Pancreas (tissue), 10 donors: ENCODE results near the gene IL18BP. TPM values are rescaled to one million over a fixed set of nuclear protein-coding genes. Genes with fewer than 3 reads are reported as not detected.

Source experiments
- ATAC-seq, 4 donors: fragments of 200-7000 bp; cut with Tn5 transposase; one replicate each; pipeline versions ENCODE4 v1.8.0 to v1.9.1; 2020; ENCODE audit warnings: mild to moderate bottlenecking in 4 of 4, moderate library complexity in 4 of 4
- DNase-seq, 6 donors: peaks; one replicate each; pipeline ENCODE4 v3.0.0-alpha.2; 2020
- FAIRE-seq: peaks from 2 replicates; lab custom pipeline; 2012; peaks lifted over from hg19 to GRCh38; lab: Jason Lieb, UNC
- H3K27ac ChIP-seq, 4 donors: fragments of 200-600 bp; sonication (generic); 1 replicate in 3 of 4; 2 replicates in 1 of 4; pipeline versions ENCODE4 v1.5.0 to v1.8.0; 2020
- H3K27me3 ChIP-seq, 4 donors: fragments of 200-600 bp; one replicate each; pipeline ENCODE4 v1.8.0; 2021
- H3K36me3 ChIP-seq, 3 donors: fragments of 200-600 bp; sonication (generic) in 1 of 3; one replicate each; pipeline versions ENCODE4 v1.5.0 to v1.8.0; 2020 to 2021
- H3K4me1 ChIP-seq, 3 donors: fragments of 200-600 bp; one replicate each; pipeline ENCODE4 v1.8.0; 2021
- H3K4me3 ChIP-seq, 4 donors: fragments of 200-600 bp; sonication (generic) in 2 of 4; one replicate each; pipeline versions ENCODE4 v1.5.0 to v1.8.0; 2020 to 2021
- H3K9me3 ChIP-seq, 4 donors: fragments of 200-600 bp; one replicate each; pipeline ENCODE4 v1.8.0; 2021
- WGBS, 2 donors: extraction: QIAGEN DNeasy Blood & Tissue Kit; methylation state at CpG; one replicate each; pipeline ENCODE4 v1.1.7; 2013; 5-methylcytosine and 5-hydroxymethylcytosine counted together
- intact Hi-C, 3 donors: fragments of 100-400 bp; cut with DNase I; formaldehyde crosslinking; loops; one replicate each; pipeline versions ENCODE4 v1.11.1 to v1.14.2; 2022
- polyA plus RNA-seq, 2 donors: library from polyadenylated mRNA; stranded (reverse); fragments of 200-250 nt; gene quantifications; one replicate each; pipeline ENCODE4 v1.2.3, GENCODE V29; 2013
- total RNA-seq, 6 donors: library from RNA; stranded (reverse); fragmentation: NEBNext Ultra II Directional in 4 of 6; extraction: Animal tissue kit (Norgen Biotek cat#: 25700) in 4 of 6; gene quantifications; one replicate each; pipeline versions ENCODE4 v1.2.1 to v1.2.4, GENCODE V29; 2021 to 2023
- TF ChIP-seq, protein P1 (sequence below), 4 donors: fragments of 200-600 bp; sonication (generic) in 3 of 4; IDR thresholded peaks; one replicate each; pipeline versions ENCODE4 v1.5.0 to v1.8.0; 2021; ENCODE audit warnings: antibody characterized with exemption in 4 of 4
- donor health status: healthy with polysubstance abuse.
- donor health status: DM: no; HTN: no; CAD: no; lungs with moderate emphysema.
- donor health status: DM: no; HTN: no; CAD: no.
- donor health status: control.
- donor health status: control.
- donor health status: Bipolar disorder and iron deficiency.
- donor health status: DM: yes; HTN: yes; CAD: no.
- donor health status: DM: no; HTN: no; CAD: no.
- donor health status: DM: no; HTN: no; CAD: no.
- donor health status: DM: yes; HTN: yes; CAD: no.

IL18BP gene
- total and polyA plus RNA-seq, 8 donors: 2.3 to 7.8 (median 3.9) TPM

DNA sequence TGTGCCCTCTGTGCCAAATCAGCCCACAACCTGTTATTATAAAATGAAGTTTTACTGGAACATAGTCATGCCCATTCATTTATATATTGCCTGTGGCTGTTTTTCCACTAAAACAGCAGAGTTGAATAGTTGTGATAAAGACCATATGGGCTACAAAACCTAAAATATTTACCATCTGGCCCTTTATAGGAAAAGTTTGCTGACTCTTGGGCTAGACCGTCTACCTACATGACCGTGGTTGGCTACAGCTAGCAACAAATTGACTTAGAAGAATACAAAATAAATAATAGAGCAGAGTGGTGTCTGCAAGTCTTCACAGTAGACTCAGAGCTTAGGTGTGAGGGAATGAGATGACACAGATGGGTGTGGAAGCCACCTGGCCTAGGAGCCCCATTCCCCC lies 11.2 kb upstream of the IL18BP start:
- Histone ChIP-seq H3K27me3 (no peaks in the 10 kb centered on the region), H3K4me3 (no peak overlapping the region), H3K36me3 (no peaks in the 10 kb centered on the region), H3K27ac (no peak overlapping the region), H3K4me1 (no peaks in the 10 kb centered on the region), H3K9me3 (no peaks in the 10 kb centered on the region)
- DNase-seq (no peak), FAIRE-seq (no peak), ATAC-seq (no peak)
- TF ChIP-seq, protein P1, sequence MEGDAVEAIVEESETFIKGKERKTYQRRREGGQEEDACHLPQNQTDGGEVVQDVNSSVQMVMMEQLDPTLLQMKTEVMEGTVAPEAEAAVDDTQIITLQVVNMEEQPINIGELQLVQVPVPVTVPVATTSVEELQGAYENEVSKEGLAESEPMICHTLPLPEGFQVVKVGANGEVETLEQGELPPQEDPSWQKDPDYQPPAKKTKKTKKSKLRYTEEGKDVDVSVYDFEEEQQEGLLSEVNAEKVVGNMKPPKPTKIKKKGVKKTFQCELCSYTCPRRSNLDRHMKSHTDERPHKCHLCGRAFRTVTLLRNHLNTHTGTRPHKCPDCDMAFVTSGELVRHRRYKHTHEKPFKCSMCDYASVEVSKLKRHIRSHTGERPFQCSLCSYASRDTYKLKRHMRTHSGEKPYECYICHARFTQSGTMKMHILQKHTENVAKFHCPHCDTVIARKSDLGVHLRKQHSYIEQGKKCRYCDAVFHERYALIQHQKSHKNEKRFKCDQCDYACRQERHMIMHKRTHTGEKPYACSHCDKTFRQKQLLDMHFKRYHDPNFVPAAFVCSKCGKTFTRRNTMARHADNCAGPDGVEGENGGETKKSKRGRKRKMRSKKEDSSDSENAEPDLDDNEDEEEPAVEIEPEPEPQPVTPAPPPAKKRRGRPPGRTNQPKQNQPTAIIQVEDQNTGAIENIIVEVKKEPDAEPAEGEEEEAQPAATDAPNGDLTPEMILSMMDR (IDR thresholded peaks at IDR 0.05): no peak
- intact Hi-C loops: no loop called here
- 44 to 47% methylated on average over 2 of the region's 2 CpGs for WGBS, 2 donors

- intact Hi-C loops: no loop called here
- WGBS, 2 donors: 69 to 72% methylated on average over 3 of the region's 3 CpGs
- no peaks in the 10 kb centered on the region for H3K27me3 ChIP-seq
- no peaks in the 10 kb centered on the region for H3K36me3 ChIP-seq
- TF ChIP-seq, protein P1 (IDR thresholded peaks at IDR 0.05): no peak
- ATAC-seq: peak in 1 of 4 donors; percentile 39
- H3K9me3 ChIP-seq: no peaks in the 10 kb centered on the region
- H3K4me1 ChIP-seq: no peaks in the 10 kb centered on the region
- no peak for DNase-seq
- H3K4me3 ChIP-seq: no peak overlapping the region
- no peak for FAIRE-seq
- no peak overlapping the region for H3K27ac ChIP-seq
These were observed 10.7 kb upstream of the IL18BP start for GRCh38 chr11:71988050-71988449.

DNA sequence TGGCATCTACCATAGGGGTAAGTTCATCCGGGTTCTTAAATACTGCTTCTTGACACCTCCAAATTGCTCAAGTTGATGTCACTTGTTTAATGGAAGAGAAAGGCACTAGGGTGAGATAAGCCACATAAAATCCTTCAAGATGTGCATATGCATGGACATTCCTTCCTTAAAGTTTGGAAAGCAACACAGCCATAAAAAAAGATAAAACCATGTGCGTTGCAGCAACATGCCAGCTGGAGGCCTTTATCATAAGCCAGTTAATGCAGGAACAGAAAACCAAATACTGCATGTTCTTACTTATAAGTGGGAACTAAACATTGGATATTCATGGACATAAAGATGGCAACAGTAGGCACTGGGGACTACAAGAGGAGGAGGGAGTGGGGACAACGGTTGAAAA lies 8.0 kb upstream of the IL18BP start:
- DNase-seq (no peak), ATAC-seq (no peak), FAIRE-seq (no peak)
- H3K27ac ChIP-seq: no peak overlapping the region
- H3K36me3 ChIP-seq: no peaks in the 10 kb centered on the region
- no peaks in the 10 kb centered on the region for H3K9me3 ChIP-seq
- H3K4me1 ChIP-seq: no peaks in the 10 kb centered on the region
- no peaks in the 10 kb centered on the region for H3K27me3 ChIP-seq
- H3K4me3 ChIP-seq: no peak overlapping the region
- 57 to 60% methylated on average over 3 of the region's 3 CpGs for WGBS, 2 donors
- TF ChIP-seq, protein P1 (IDR thresholded peaks at IDR 0.05): no peak
- intact Hi-C loops: no loop called here

DNA sequence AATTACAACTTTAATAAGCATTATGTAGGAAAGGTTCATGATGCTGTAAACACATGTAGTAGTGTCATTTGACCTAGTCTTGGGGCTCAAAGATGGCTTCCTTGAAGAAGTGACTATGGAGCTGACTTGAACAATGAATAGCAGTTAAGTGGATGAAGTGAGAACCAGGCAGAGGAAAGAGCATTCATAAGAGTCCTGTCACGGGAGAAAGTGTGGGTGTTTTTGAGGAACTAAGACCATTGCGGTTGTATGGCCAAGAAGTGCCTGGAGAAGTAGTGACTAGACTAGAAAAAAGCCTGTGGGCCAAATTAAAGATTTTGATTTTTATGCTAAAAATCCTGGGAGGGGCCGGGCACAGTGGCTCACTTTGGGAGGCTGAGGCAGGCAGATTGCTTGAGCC lies 7.2 kb upstream of the IL18BP start:
- peak in 2 of 4 donors; percentile 50 to 76 for ATAC-seq
- WGBS, 2 donors: 77 to 88% methylated on average over 3 of the region's 3 CpGs
- intact Hi-C loops: no loop called here

DNA sequence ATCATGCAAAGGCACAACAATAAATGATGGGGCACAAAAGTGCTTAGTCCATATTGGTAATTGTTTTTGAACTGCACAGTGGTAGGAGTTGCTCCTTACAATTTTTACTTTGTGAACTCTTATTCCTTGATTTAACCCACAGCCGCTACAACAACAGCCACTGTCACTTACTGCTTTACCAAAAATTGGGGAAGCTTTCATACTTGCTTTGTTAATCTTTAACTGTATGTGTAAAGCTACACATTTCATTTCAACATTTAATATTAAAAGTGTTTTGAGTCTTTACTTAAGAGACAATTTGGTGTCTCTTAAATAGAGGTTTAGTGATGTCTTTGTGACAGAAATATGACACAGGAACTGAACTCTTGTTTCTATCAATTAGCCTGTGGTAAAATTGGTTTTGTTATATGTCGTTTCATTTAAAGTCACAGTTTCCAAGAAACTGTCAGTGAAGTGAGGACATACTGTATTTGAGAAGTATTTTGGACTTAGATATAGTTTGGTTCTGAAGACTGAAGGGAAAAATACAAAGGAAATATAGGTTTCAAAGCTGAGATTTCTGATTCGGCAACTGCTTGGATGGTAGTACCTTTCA lies 6.5 kb upstream of the IL18BP start:
- 73 to 75% methylated on average over 3 of the region's 3 CpGs for WGBS, 2 donors

More for the DNA sequence above, 7.2 kb upstream of the IL18BP start:
- Histone ChIP-seq H3K36me3 (no peaks in the 10 kb centered on the region), H3K4me1 (no peaks in the 10 kb centered on the region), H3K27me3 (no peaks in the 10 kb centered on the region), H3K9me3 (no peaks in the 10 kb centered on the region), H3K4me3 (no peak overlapping the region), H3K27ac (peak overlapping the region in 1 of 4 donors; percentile 21)
- DNase-seq: no peak
- FAIRE-seq: no peak
- TF ChIP-seq, protein P1 (IDR thresholded peaks at IDR 0.05): no peak

More for the DNA sequence above, 6.5 kb upstream of the IL18BP start:
- Histone ChIP-seq H3K4me3 (no peak overlapping the region), H3K27me3 (no peaks in the 10 kb centered on the region), H3K9me3 (no peaks in the 10 kb centered on the region), H3K4me1 (no peaks in the 10 kb centered on the region), H3K27ac (no peak overlapping the region), H3K36me3 (no peaks in the 10 kb centered on the region)
- TF ChIP-seq, protein P1 (IDR thresholded peaks at IDR 0.05): no peak
- intact Hi-C loops: no loop called here
- ATAC-seq (no peak), DNase-seq (no peak), FAIRE-seq (no peak)
